Measurements from ENCODE around the gene YWHAB. TPM values are rescaled to one million over a fixed set of nuclear protein-coding genes. Genes with fewer than 3 reads are reported as not detected.

Gene YWHAB
- total and polyA plus RNA-seq, 10 of the 15 experiments (the other 5 are each of a cell fraction or from before 2014, with no cell fraction given), result 63.5 to 323 (median 144) TPM

DNA sequence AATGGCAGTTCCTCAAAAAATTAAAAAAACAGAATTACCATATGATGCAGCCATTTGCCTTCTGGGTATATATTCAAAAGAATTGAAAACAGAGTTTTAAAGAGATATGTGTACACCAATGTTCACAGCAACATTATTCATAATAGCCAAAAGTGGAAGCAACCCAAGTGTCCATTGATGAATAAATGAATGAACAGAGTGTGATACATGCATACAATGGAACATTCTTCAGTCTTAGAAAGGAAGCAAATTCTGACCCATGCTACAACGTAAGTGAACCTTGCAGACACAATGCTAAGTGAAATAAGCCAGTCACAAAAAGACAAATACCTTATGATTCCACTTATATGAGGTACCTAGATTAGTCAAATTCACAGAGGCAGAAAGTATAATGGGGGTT, 34.7 kb upstream of the YWHAB start:
- no peaks in the 10 kb centered on the region; a peak in 1 of 4 replicates for H3K27me3 ChIP-seq (replicated peaks in 1 of 2; ENCODE audit: control insufficient read depth in 2 of 2, insufficient read depth in 2 of 2, low read length in 1 of 2)
- H3K4me2 ChIP-seq (ENCODE audit: control insufficient read depth, insufficient read depth), result no peak overlapping the region
- BruUV-seq (replicated peaks), result no TSS peak
- no peak overlapping the region for H3K27ac ChIP-seq (ENCODE audit: control insufficient read depth, insufficient read depth)
- no peaks in the 10 kb centered on the region for H3K36me3 ChIP-seq (ENCODE audit: control insufficient read depth in 2 of 2, insufficient read depth in 2 of 2, low read length in 1 of 2)
- POLR2A ChIA-PET, result no interaction called here
- CTCF ChIA-PET, result no interaction called here
- ATAC-seq, result peak; percentile 74
- H2AFZ ChIP-seq (ENCODE audit: control insufficient read depth, low read depth, low read length), result no peak overlapping the region
- intact Hi-C loops (cut with micrococcal nuclease; ENCODE audit: unreplicated experiment) (no loop called here), in situ Hi-C loops (cut with MboI) (no loop called here)
- no peaks in the 10 kb centered on the region for H3K9me3 ChIP-seq (replicated peaks; ENCODE audit: control insufficient read depth, insufficient read depth, low read length)
- no peak for DNase-seq (ENCODE audit: low read depth, low spot score)
- H3K4me1 ChIP-seq (ENCODE audit: control insufficient read depth, insufficient read depth, low read length), result no peaks in the 10 kb centered on the region
- WGBS (ENCODE audit: insufficient coverage, insufficient replicate concordance, low lambda C conversion rate, missing lambda C conversion rate), result 4% methylated on average over 1 of the region's 1 CpG
- SMC1A ChIA-PET (ENCODE audit: uncharacterized antibody, unreplicated experiment), result no interaction called here
- H4K20me1 ChIP-seq (ENCODE audit: control insufficient read depth, insufficient read depth), result no peaks in the 10 kb centered on the region
- no peak overlapping the region for H3K4me3 ChIP-seq
- no peak for FAIRE-seq
- TF ChIP-seq JUNB (IDR thresholded peaks at IDR 0.05) (peak; percentile 24; the same call in 1 of the 2 replicates), ATF3 (IDR thresholded peaks at IDR 0.05; ENCODE audit: borderline replicate concordance, extremely low read depth, low read depth, low read length) (no peak), RUNX3 (IDR thresholded peaks at IDR 0.05; ENCODE audit: low read length) (no peak), ZNF24 (IDR thresholded peaks at IDR 0.05) (peak; percentile 75; the same call in 1 of the 2 replicates)
- no peak overlapping the region for H3K9ac ChIP-seq (ENCODE audit: control insufficient read depth, insufficient read depth, low read length)
- H3K79me2 ChIP-seq (ENCODE audit: control insufficient read depth, insufficient read depth, low read length), result no peaks in the 10 kb centered on the region
- RAD21 ChIA-PET (ENCODE audit: unreplicated experiment), result no interaction called here

DNA sequence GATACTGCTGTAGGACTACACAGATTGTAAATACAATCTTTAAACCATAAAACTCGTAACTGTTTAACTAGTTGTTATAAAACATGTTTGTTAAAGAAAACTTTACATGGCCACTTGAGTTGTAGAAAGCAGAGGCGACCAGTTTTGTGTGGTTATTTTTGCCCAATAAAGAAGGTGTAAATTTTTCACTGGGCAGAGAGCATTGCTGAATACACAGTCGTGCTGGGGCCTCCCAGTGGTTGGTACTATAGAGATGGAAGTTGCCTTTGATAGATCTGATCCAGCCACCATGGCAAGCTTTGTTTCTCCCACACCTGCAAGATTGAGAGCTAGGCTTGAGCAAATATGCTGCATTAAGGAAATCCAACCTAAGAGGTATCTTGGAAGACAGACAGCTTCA, 34.0 kb upstream of the YWHAB start:
- 0% methylated on average over 3 of the region's 3 CpGs for WGBS (ENCODE audit: insufficient coverage, insufficient replicate concordance, low lambda C conversion rate, missing lambda C conversion rate)
- Histone ChIP-seq H3K36me3 (ENCODE audit: control insufficient read depth in 2 of 2, insufficient read depth in 2 of 2, low read length in 1 of 2) (no peaks in the 10 kb centered on the region), H4K20me1 (ENCODE audit: control insufficient read depth, insufficient read depth) (no peaks in the 10 kb centered on the region), H3K79me2 (ENCODE audit: control insufficient read depth, insufficient read depth, low read length) (no peaks in the 10 kb centered on the region), H3K9me3 (replicated peaks; ENCODE audit: control insufficient read depth, insufficient read depth, low read length) (no peaks in the 10 kb centered on the region), H3K4me3 (no peak overlapping the region), H3K27ac (ENCODE audit: control insufficient read depth, insufficient read depth) (no peak overlapping the region), H3K27me3 (replicated peaks in 1 of 2; ENCODE audit: control insufficient read depth in 2 of 2, insufficient read depth in 2 of 2, low read length in 1 of 2) (no peaks in the 10 kb centered on the region; a peak in 1 of 4 replicates), H3K9ac (ENCODE audit: control insufficient read depth, insufficient read depth, low read length) (no peak overlapping the region), H3K4me1 (ENCODE audit: control insufficient read depth, insufficient read depth, low read length) (no peaks in the 10 kb centered on the region), H3K4me2 (ENCODE audit: control insufficient read depth, insufficient read depth) (no peak overlapping the region), H2AFZ (ENCODE audit: control insufficient read depth, low read depth, low read length) (no peak overlapping the region)
- ChIA-PET POLR2A (no interaction called here), RAD21 (ENCODE audit: unreplicated experiment) (no interaction called here), CTCF (interaction anchor here (1.0 kb wide), 1 partner anchor 167 kb away, joined by 3 read pairs; no protein-coding TSS in a partner anchor), SMC1A (ENCODE audit: uncharacterized antibody, unreplicated experiment) (no interaction called here)
- TF ChIP-seq RELA (IDR thresholded peaks at IDR 0.05; ENCODE audit: borderline replicate concordance, partially characterized antibody) (no peak), PAX8 (IDR thresholded peaks at IDR 0.05) (no peak), SMAD1 (IDR thresholded peaks at IDR 0.05; ENCODE audit: low read depth, partially characterized antibody) (no peak), BMI1 (IDR thresholded peaks at IDR 0.05; ENCODE audit: borderline replicate concordance) (no peak), CREB1 (IDR thresholded peaks at IDR 0.05; ENCODE audit: low read depth) (no peak), GATAD2B (conservative IDR thresholded peaks at IDR 0.05; ENCODE audit: low read depth) (no peak)
- TF ChIP-seq, protein P1, sequence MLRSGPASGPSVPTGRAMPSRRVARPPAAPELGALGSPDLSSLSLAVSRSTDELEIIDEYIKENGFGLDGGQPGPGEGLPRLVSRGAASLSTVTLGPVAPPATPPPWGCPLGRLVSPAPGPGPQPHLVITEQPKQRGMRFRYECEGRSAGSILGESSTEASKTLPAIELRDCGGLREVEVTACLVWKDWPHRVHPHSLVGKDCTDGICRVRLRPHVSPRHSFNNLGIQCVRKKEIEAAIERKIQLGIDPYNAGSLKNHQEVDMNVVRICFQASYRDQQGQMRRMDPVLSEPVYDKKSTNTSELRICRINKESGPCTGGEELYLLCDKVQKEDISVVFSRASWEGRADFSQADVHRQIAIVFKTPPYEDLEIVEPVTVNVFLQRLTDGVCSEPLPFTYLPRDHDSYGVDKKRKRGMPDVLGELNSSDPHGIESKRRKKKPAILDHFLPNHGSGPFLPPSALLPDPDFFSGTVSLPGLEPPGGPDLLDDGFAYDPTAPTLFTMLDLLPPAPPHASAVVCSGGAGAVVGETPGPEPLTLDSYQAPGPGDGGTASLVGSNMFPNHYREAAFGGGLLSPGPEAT (IDR thresholded peaks at IDR 0.05; ENCODE audit: low read depth), result no peak
- no peak for ATAC-seq
- intact Hi-C loops (cut with micrococcal nuclease; ENCODE audit: unreplicated experiment), result no loop called here
- no peak for FAIRE-seq
- in situ Hi-C loops (cut with MboI), result no loop called here
- BruUV-seq (replicated peaks), result no TSS peak
- no peak for DNase-seq (ENCODE audit: low read depth, low spot score)
